Endothelial cell (in vitro differentiated cells): ENCODE data around the gene TSC22D1. TPM values are rescaled to one million over a fixed set of nuclear protein-coding genes. Genes with fewer than 3 reads are reported as not detected.

Experiments
- DNase-seq: peaks from one replicate; pipeline ENCODE4 v3.0.0; 2021; ENCODE audit warnings: low spot score
- H3K27ac Mint-ChIP-seq: one replicate; pipeline ENCODE4 v1.8.0; 2021; ENCODE audit warnings: mixed read lengths, inconsistent platforms; ENCODE audit not compliant: unreplicated experiment
- H3K27me3 Mint-ChIP-seq: one replicate; pipeline ENCODE4 v1.8.0; 2021; ENCODE audit warnings: mild to moderate bottlenecking, moderate library complexity, mixed read lengths, inconsistent platforms; ENCODE audit not compliant: unreplicated experiment
- H3K36me3 Mint-ChIP-seq: one replicate; pipeline ENCODE4 v1.8.0; 2021; ENCODE audit warnings: mild to moderate bottlenecking, low read depth, mixed read lengths, inconsistent platforms; ENCODE audit not compliant: unreplicated experiment
- H3K4me1 Mint-ChIP-seq: one replicate; pipeline ENCODE4 v1.8.0; 2021; ENCODE audit warnings: mild to moderate bottlenecking, mixed read lengths, inconsistent platforms; ENCODE audit not compliant: unreplicated experiment
- H3K4me3 Mint-ChIP-seq: one replicate; pipeline ENCODE4 v1.8.0; 2021; ENCODE audit warnings: mild to moderate bottlenecking, mixed read lengths, inconsistent platforms; ENCODE audit not compliant: unreplicated experiment
- H3K9me3 Mint-ChIP-seq: one replicate; pipeline ENCODE4 v1.8.0; 2021; ENCODE audit warnings: mixed read lengths, inconsistent platforms; ENCODE audit not compliant: unreplicated experiment
- total RNA-seq: library from RNA; stranded (reverse); fragmentation: NEBNext Ultra II Directional; extraction: Animal tissue kit (Norgen Biotek cat#: 25700); gene quantifications from one replicate; pipeline ENCODE4 v1.2.1, GENCODE V29; 2021; ENCODE audit not compliant: unreplicated experiment
- TF ChIP-seq, protein P1 (sequence below): fragments of 200-600 bp; sonication (generic); IDR thresholded peaks from one replicate; pipeline ENCODE4 v1.5.0; 2021; ENCODE audit warnings: antibody characterized with exemption; ENCODE audit not compliant: unreplicated experiment

TSC22D1 gene
- total RNA-seq, 1 donor from 2014 or later, result 73.0 TPM

DNA sequence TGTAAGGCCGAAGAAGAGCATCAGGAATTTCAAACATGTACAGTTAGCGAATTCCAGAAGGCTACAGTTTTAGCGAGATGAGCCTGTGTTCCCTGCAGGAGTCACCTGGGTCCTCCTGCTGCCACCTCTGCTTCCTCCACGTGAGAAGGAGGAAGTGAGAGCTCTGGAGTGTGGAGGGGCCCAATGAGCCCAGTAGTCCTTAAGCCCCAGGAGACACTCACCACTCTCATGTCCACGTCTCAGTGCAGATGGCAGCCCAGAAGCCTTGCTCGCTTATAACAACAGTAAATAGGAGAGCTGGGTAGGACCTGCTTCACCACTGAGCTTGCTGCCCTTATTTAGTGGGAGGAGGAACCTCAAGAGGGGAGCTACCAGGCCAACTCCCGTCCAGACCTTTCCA lies 158.3 kb downstream of the TSC22D1 start:
- Mint-ChIP-seq H3K36me3 (no peaks in the 10 kb centered on the region), H3K27ac (no peak overlapping the region), H3K9me3 (no peaks in the 10 kb centered on the region), H3K4me1 (peaks cover 12% of the 10 kb centered on the region), H3K4me3 (no peak overlapping the region), H3K27me3 (peaks cover 12% of the 10 kb centered on the region)
- TF ChIP-seq, protein P1, sequence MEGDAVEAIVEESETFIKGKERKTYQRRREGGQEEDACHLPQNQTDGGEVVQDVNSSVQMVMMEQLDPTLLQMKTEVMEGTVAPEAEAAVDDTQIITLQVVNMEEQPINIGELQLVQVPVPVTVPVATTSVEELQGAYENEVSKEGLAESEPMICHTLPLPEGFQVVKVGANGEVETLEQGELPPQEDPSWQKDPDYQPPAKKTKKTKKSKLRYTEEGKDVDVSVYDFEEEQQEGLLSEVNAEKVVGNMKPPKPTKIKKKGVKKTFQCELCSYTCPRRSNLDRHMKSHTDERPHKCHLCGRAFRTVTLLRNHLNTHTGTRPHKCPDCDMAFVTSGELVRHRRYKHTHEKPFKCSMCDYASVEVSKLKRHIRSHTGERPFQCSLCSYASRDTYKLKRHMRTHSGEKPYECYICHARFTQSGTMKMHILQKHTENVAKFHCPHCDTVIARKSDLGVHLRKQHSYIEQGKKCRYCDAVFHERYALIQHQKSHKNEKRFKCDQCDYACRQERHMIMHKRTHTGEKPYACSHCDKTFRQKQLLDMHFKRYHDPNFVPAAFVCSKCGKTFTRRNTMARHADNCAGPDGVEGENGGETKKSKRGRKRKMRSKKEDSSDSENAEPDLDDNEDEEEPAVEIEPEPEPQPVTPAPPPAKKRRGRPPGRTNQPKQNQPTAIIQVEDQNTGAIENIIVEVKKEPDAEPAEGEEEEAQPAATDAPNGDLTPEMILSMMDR, result no peak
- no peak for DNase-seq

DNA sequence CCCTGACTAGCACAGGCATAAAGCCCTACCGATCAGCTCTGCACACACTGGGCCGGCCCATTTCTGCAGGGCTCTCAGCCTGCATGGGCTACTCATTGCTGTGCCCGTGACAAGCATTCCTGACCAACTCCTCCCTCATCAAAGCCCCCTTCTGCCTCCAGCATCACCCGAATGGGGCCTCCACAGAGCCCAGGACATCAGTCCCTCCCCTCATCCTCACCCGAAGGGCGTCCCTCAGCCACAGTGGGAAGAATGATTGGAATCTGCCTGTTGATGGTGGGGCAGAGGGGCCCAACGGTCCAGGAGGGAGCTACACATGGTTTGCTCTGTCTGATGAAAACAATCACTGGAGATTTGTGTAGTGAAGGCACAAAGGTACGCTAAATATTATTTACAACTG lies 158.7 kb downstream of the TSC22D1 start:
- DNase-seq, result no peak
- Mint-ChIP-seq H3K4me1 (peaks cover 14% of the 10 kb centered on the region), H3K36me3 (no peaks in the 10 kb centered on the region), H3K27ac (no peak overlapping the region), H3K9me3 (no peaks in the 10 kb centered on the region), H3K27me3 (peaks cover 13% of the 10 kb centered on the region), H3K4me3 (no peak overlapping the region)
- TF ChIP-seq, protein P1, result no peak

DNA sequence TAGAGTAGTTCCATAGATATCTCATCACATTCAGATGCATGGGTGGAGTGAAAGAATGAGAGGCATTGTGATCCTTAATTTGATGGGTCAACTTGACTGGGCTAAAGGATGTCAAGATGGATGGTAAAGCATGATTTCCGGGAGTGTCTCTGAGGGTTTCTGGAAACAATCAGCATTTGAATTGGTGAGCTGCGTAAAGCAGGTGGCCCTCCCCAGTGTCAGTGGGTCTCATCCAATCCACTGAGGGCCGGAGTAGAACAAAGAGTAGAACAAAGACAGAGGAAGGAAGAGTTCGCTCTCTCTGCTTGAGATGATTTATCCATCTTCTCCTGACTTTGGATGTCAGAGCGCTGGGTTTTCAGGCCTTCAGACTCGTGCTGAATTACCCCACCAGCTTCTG lies 159.4 kb downstream of the TSC22D1 start:
- peaks cover 17% of the 10 kb centered on the region for H3K27me3 Mint-ChIP-seq
- H3K4me1 Mint-ChIP-seq, result peaks cover 16% of the 10 kb centered on the region
- TF ChIP-seq, protein P1, result no peak
- no peak for DNase-seq
- H3K9me3 Mint-ChIP-seq, result no peaks in the 10 kb centered on the region
- no peaks in the 10 kb centered on the region for H3K36me3 Mint-ChIP-seq
- H3K27ac Mint-ChIP-seq, result no peak overlapping the region
- H3K4me3 Mint-ChIP-seq, result no peak overlapping the region

DNA sequence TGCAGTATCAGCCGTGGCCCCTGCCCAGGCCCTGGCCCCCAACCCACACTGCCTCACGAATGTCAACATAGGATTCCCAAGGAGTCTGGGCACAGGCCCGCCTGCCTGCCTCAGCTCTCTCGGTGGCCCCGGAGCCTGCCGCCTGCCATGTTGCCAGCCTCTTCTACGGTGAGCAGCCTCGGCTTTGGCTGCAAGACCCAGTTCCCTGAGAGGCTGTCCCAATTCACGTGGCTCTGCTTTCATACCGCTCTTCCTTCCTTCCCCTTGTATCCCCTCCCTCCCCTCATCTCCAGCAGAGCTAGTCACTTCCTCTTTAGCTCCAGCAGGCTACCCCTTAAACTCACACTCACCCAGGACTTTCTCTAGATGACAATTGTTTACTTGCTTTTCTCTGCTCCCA lies 159.8 kb downstream of the TSC22D1 start:
- H3K4me1 Mint-ChIP-seq, result peaks cover 16% of the 10 kb centered on the region
- DNase-seq, result no peak
- H3K36me3 Mint-ChIP-seq, result no peaks in the 10 kb centered on the region
- H3K27ac Mint-ChIP-seq, result no peak overlapping the region
- H3K4me3 Mint-ChIP-seq, result no peak overlapping the region
- TF ChIP-seq, protein P1, result no peak
- no peaks in the 10 kb centered on the region for H3K9me3 Mint-ChIP-seq
- H3K27me3 Mint-ChIP-seq, result peaks cover 17% of the 10 kb centered on the region

DNA sequence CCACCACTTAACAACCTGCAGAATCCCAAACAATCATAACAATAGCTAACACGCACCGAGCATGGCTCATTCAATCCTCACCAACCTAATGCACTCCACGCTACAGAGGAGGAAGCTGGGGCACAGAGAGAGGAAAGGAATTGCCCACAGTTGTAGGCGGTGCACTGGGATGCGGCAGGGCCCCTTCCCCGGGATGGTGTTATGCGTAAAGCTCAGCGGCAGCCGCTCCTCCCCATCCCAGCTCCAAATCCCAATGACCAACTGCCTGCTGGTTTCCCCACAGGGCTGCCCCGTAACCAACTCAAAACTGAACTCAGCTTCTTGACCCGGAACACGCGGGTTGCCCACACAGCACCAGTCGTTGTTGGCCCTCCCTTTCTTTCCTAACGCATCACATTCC lies 160.3 kb downstream of the TSC22D1 start:
- Mint-ChIP-seq H3K27me3 (peaks cover 14% of the 10 kb centered on the region), H3K4me3 (no peak overlapping the region), H3K9me3 (no peaks in the 10 kb centered on the region), H3K4me1 (peaks cover 16% of the 10 kb centered on the region), H3K36me3 (no peaks in the 10 kb centered on the region), H3K27ac (no peak overlapping the region)
- TF ChIP-seq, protein P1, result no peak
- no peak for DNase-seq
